H9 (cell line): ENCODE results near the gene UNC119. TPM values are rescaled to one million over a fixed set of nuclear protein-coding genes. Genes with fewer than 3 reads are reported as not detected.
A peak's percentile ranks its signal among the peaks of the same experiment; 100 is the strongest.
"Not testable (repeated sequence)": the region's sequence is repeated elsewhere in the genome, so short reads cannot be mapped to it uniquely, and the experiment has no call there.

Experiments
- DNase-seq: peaks from one replicate; pipeline ENCODE4 v3.0.0-alpha.2; 2017
- H2AFZ ChIP-seq: one replicate; pipeline ENCODE4 v1.6.1; 2013; ENCODE audit warnings: mild to moderate bottlenecking, low read length, control low read depth, moderate library complexity
- H2AK5ac ChIP-seq: 2 replicates; pipeline ENCODE4 v1.6.1; 2013; ENCODE audit warnings: low read length, control low read depth, mixed read lengths; ENCODE audit not compliant: insufficient read length
- H2BK120ac ChIP-seq: one replicate; pipeline ENCODE4 v1.6.1; 2013; ENCODE audit warnings: low read depth, mild to moderate bottlenecking, low read length, control low read depth, inconsistent platforms; ENCODE audit not compliant: poor library complexity, severe bottlenecking
- H2BK12ac ChIP-seq: 2 replicates; pipeline ENCODE4 v1.6.1; 2013; ENCODE audit warnings: low read length, control low read depth, mixed read lengths, low read depth; ENCODE audit not compliant: insufficient read length
- H2BK15ac ChIP-seq: 2 replicates; pipeline ENCODE4 v1.6.1; 2013; ENCODE audit warnings: low read depth, low read length, control low read depth
- H2BK20ac ChIP-seq: one replicate; pipeline ENCODE4 v1.6.1; 2013; ENCODE audit warnings: low read depth, mild to moderate bottlenecking, low read length, control low read depth, inconsistent platforms; ENCODE audit not compliant: poor library complexity, severe bottlenecking
- H2BK5ac ChIP-seq: 2 replicates; pipeline ENCODE4 v1.6.1; 2013; ENCODE audit warnings: low read length, control low read depth, mixed read lengths; ENCODE audit not compliant: insufficient read length
- H3K14ac ChIP-seq: 2 replicates; pipeline ENCODE4 v1.6.1; 2013; ENCODE audit warnings: low read length, control low read depth; ENCODE audit not compliant: insufficient read depth
- H3K18ac ChIP-seq: 2 replicates; pipeline ENCODE4 v1.6.1; 2013; ENCODE audit warnings: low read depth, mild to moderate bottlenecking, mixed read lengths, low read length, control low read depth; ENCODE audit not compliant: insufficient read length
- H3K23ac ChIP-seq: 2 replicates; pipeline ENCODE4 v1.6.1; 2013; ENCODE audit warnings: low read length, control low read depth, mixed read lengths, low read depth; ENCODE audit not compliant: insufficient read length
- H3K23me2 ChIP-seq: 2 replicates; pipeline ENCODE4 v1.6.1; 2013; ENCODE audit warnings: low read depth, mild to moderate bottlenecking, mixed read lengths, low read length, control low read depth; ENCODE audit not compliant: insufficient read length, poor library complexity, severe bottlenecking
- H3K27ac ChIP-seq: 2 replicates; pipeline ENCODE4 v1.5.1; 2013; ENCODE audit warnings: low read length, control low read depth, mixed read lengths, low read depth; ENCODE audit not compliant: insufficient read length
- H3K27me3 ChIP-seq: 2 replicates; pipeline ENCODE4 v1.6.1; 2013; ENCODE audit warnings: low read length, control low read depth, inconsistent platforms; ENCODE audit not compliant: insufficient read depth
- H3K4ac ChIP-seq: 2 replicates; pipeline ENCODE4 v1.6.1; 2013; ENCODE audit warnings: low read depth, mild to moderate bottlenecking, control low read depth, inconsistent platforms, low read length, moderate library complexity
- H3K4me1 ChIP-seq: 2 replicates; pipeline ENCODE4 v1.6.1; 2013; ENCODE audit warnings: low read length, control low read depth, inconsistent platforms; ENCODE audit not compliant: insufficient read depth
- H3K4me2 ChIP-seq: 2 replicates; pipeline ENCODE4 v1.6.1; 2013; ENCODE audit warnings: low read length, control low read depth, mixed read lengths; ENCODE audit not compliant: insufficient read length, insufficient read depth
- H3K56ac ChIP-seq: 2 replicates; pipeline ENCODE4 v1.6.1; 2013; ENCODE audit warnings: low read depth, mild to moderate bottlenecking, mixed read lengths, low read length, control low read depth; ENCODE audit not compliant: insufficient read length
- H3K79me1 ChIP-seq: 2 replicates; pipeline ENCODE4 v1.6.1; 2013; ENCODE audit warnings: low read depth, mild to moderate bottlenecking, moderate library complexity, low read length, control low read depth, inconsistent platforms; ENCODE audit not compliant: insufficient read depth, poor library complexity, severe bottlenecking
- H3K79me2 ChIP-seq: 2 replicates; pipeline ENCODE4 v1.6.1; 2013; ENCODE audit warnings: low read length, control low read depth, inconsistent platforms; ENCODE audit not compliant: insufficient read depth
- H3K9ac ChIP-seq: 2 replicates; pipeline ENCODE4 v1.6.1; 2013; ENCODE audit warnings: low read length, control low read depth, mixed read lengths; ENCODE audit not compliant: insufficient read length; ENCODE audit errors: extremely low read depth
- H3K9me3 ChIP-seq: one replicate; pipeline ENCODE4 v1.6.1; 2013; ENCODE audit warnings: low read depth, low read length, inconsistent platforms; ENCODE audit not compliant: control insufficient read depth
- H3T11ph ChIP-seq: one replicate; pipeline ENCODE4 v1.6.1; 2013; ENCODE audit warnings: mild to moderate bottlenecking, low read length, control low read depth, inconsistent platforms
- H4K20me1 ChIP-seq: one replicate; pipeline ENCODE4 v1.6.1; 2013; ENCODE audit not compliant: control insufficient read depth, insufficient read length, insufficient read depth
- H4K5ac ChIP-seq: 2 replicates; pipeline ENCODE4 v1.6.1; 2013; ENCODE audit warnings: low read depth, mild to moderate bottlenecking, mixed read lengths, low read length, control low read depth; ENCODE audit not compliant: insufficient read length
- H4K8ac ChIP-seq: replicated peaks from 2 replicates; pipeline ENCODE4 v1.6.1; 2013; ENCODE audit warnings: low read length, control low read depth, mixed read lengths, low read depth; ENCODE audit not compliant: insufficient read length
- H4K91ac ChIP-seq: 2 replicates; pipeline ENCODE4 v1.6.1; 2013; ENCODE audit warnings: low read depth, mild to moderate bottlenecking, moderate library complexity, mixed read lengths, low read length, control low read depth; ENCODE audit not compliant: insufficient read length
- H3K27ac Mint-ChIP-seq, 3 experiments: 2 replicates in 2 of 3; 3 replicates in 1 of 3; pipeline ENCODE4 v1.8.0; 2020 to 2021; ENCODE audit warnings: mixed read lengths in 3 of 3, mild to moderate bottlenecking in 1 of 3, moderate library complexity in 1 of 3
- H3K27me3 Mint-ChIP-seq: 2 replicates; pipeline ENCODE4 v1.8.0; 2021; ENCODE audit warnings: low read depth, mild to moderate bottlenecking, moderate library complexity, mixed read lengths
- H3K36me3 Mint-ChIP-seq, 3 experiments: 2 replicates in 2 of 3; 3 replicates in 1 of 3; pipeline ENCODE4 v1.8.0; 2020 to 2021; ENCODE audit warnings: low read depth in 3 of 3, mixed read lengths in 3 of 3; ENCODE audit not compliant: insufficient read depth in 1 of 3
- H3K4me1 Mint-ChIP-seq, 2 experiments: 2 replicates each; pipeline ENCODE4 v1.8.0; 2020; ENCODE audit warnings: mixed read lengths in 2 of 2
- H3K4me3 Mint-ChIP-seq, 2 experiments: 2 replicates in 1 of 2; 3 replicates in 1 of 2; pipeline ENCODE4 v1.8.0; 2020 to 2021; ENCODE audit warnings: mild to moderate bottlenecking in 2 of 2, mixed read lengths in 2 of 2, moderate library complexity in 1 of 2
- H3K9me3 Mint-ChIP-seq, 2 experiments: 2 replicates in 1 of 2; 3 replicates in 1 of 2; pipeline ENCODE4 v1.8.0; 2020; ENCODE audit warnings: mild to moderate bottlenecking in 2 of 2, mixed read lengths in 2 of 2, moderate library complexity in 1 of 2
- CTCF ChIP-seq: fragments of 200-600 bp; sonication (generic); conservative IDR thresholded peaks from 3 replicates; pipeline ENCODE4 v1.8.0; 2021; ENCODE audit warnings: antibody characterized with exemption, mild to moderate bottlenecking
- WGBS: extraction: QIAGEN DNeasy Blood & Tissue Kit; methylation state at CpG from one replicate; pipeline ENCODE4 v1.1.7; 2013; ENCODE audit warnings: missing lambda C conversion rate, low lambda C conversion rate, mixed read lengths; ENCODE audit not compliant: insufficient read length; ENCODE audit errors: extremely low coverage; 5-methylcytosine and 5-hydroxymethylcytosine counted together
- total RNA-seq: library from RNA; stranded (reverse); gene quantifications from 2 replicates; pipeline ENCODE4 v1.2.1, GENCODE V29; 2021

The UNC119 gene
- total RNA-seq, 1 experiment from 2014 or later: 36.9 TPM

GRCh38 chr17:28576758-28577465 is 24.5 kb upstream of the UNC119 start, which contains the start of gene ALDOC:
TSS of gene ALDOC (minus strand) at chr17:28576895. CDS start at chr17:28575532, 1,363 bp downstream.
- Mint-ChIP-seq H3K4me3 (peak within 1 kb of the TSS; percentile 61 to 84), H3K27ac (peak within 1 kb of the TSS; percentile 85 to 94 (median 91)), H3K27me3 (peaks cover 7% of the 10 kb centered on the region), H3K4me1 (peaks cover 14 to 24% of the 10 kb centered on the region in 2 experiments), H3K36me3 (peaks cover 27 to 58% (median 57%) of the 10 kb centered on the region in 3 experiments; a peak in 6 of 7 replicates), H3K9me3 (no peaks in the 10 kb centered on the region)
- no peak within 1 kb of the TSS for H3K4ac ChIP-seq
- peaks cover 2% of the 10 kb centered on the region for H4K20me1 ChIP-seq
- H3K27me3 ChIP-seq: no peaks in the 10 kb centered on the region
- H2AK5ac ChIP-seq: no peak within 1 kb of the TSS
- H2BK20ac ChIP-seq: no peak within 1 kb of the TSS
- H4K8ac ChIP-seq: no peak within 1 kb of the TSS
- no peak within 1 kb of the TSS for H2AFZ ChIP-seq
- H3T11ph ChIP-seq: no peak within 1 kb of the TSS
- WGBS: no CpG with 5 or more reads among the region's 26 CpGs
- no peaks in the 10 kb centered on the region for H3K9me3 ChIP-seq
- H3K14ac ChIP-seq: no peak within 1 kb of the TSS
- H2BK5ac ChIP-seq: no peak within 1 kb of the TSS
- no peak for TF ChIP-seq CTCF
- peak; percentile 100 for DNase-seq
- no peak within 1 kb of the TSS for H2BK12ac ChIP-seq
- no peak within 1 kb of the TSS for H3K18ac ChIP-seq
- no peak within 1 kb of the TSS for H3K9ac ChIP-seq
- H3K4me2 ChIP-seq: peak within 1 kb of the TSS; percentile 38
- H3K56ac ChIP-seq: no peak within 1 kb of the TSS
- H2BK120ac ChIP-seq: no peak within 1 kb of the TSS
- H2BK15ac ChIP-seq: no peak within 1 kb of the TSS
- peaks cover 1% of the 10 kb centered on the region for H3K23me2 ChIP-seq
- H3K23ac ChIP-seq: no peak within 1 kb of the TSS
- no peaks in the 10 kb centered on the region for H3K79me1 ChIP-seq
- no peak within 1 kb of the TSS for H4K91ac ChIP-seq
- no peak within 1 kb of the TSS for H3K27ac ChIP-seq
- no peaks in the 10 kb centered on the region for H3K79me2 ChIP-seq
- no peaks in the 10 kb centered on the region for H3K4me1 ChIP-seq
- H4K5ac ChIP-seq: no peak within 1 kb of the TSS

- not testable (repeated sequence) for H3K4ac ChIP-seq, H3K18ac ChIP-seq, H4K8ac ChIP-seq, H3K23me2 ChIP-seq, H3K4me1 ChIP-seq, H2BK120ac ChIP-seq, H2BK15ac ChIP-seq, H2BK12ac ChIP-seq, H3K27me3 Mint-ChIP-seq, H3K14ac ChIP-seq, H4K20me1 ChIP-seq, H3K79me1 ChIP-seq, H4K91ac ChIP-seq, H3K27me3 ChIP-seq, H3K9me3 Mint-ChIP-seq, H3K56ac ChIP-seq, H2AFZ ChIP-seq, H3T11ph ChIP-seq, DNase-seq, H4K5ac ChIP-seq, H3K27ac Mint-ChIP-seq, H2AK5ac ChIP-seq, H3K27ac ChIP-seq, H3K79me2 ChIP-seq, H2BK20ac ChIP-seq, H3K23ac ChIP-seq, H3K9me3 ChIP-seq, H3K9ac ChIP-seq, H2BK5ac ChIP-seq
- Mint-ChIP-seq H3K4me1 (peaks cover 15 to 28% of the 10 kb centered on the region in 2 experiments), H3K36me3 (peaks cover 27 to 58% (median 57%) of the 10 kb centered on the region in 3 experiments; a peak in 6 of 7 replicates), H3K4me3 (peak overlapping the region; percentile 61 to 84)
- H3K4me2 ChIP-seq: peak overlapping the region; percentile 38
- WGBS: no CpG with 5 or more reads among the region's 3 CpGs
Measured at GRCh38 chr17:28576016-28576415, 23.6 kb upstream of the UNC119 start.
